Measurements from ENCODE around the gene SDCBP2. TPM values are rescaled to one million over a fixed set of nuclear protein-coding genes. Genes with fewer than 3 reads are reported as not detected.

Gene SDCBP2
- total and polyA plus RNA-seq, 2 of the 13 experiments (the other 11 are each of a cell fraction or from before 2014, with no cell fraction given) = 1.2 to 2.4 TPM

DNA sequence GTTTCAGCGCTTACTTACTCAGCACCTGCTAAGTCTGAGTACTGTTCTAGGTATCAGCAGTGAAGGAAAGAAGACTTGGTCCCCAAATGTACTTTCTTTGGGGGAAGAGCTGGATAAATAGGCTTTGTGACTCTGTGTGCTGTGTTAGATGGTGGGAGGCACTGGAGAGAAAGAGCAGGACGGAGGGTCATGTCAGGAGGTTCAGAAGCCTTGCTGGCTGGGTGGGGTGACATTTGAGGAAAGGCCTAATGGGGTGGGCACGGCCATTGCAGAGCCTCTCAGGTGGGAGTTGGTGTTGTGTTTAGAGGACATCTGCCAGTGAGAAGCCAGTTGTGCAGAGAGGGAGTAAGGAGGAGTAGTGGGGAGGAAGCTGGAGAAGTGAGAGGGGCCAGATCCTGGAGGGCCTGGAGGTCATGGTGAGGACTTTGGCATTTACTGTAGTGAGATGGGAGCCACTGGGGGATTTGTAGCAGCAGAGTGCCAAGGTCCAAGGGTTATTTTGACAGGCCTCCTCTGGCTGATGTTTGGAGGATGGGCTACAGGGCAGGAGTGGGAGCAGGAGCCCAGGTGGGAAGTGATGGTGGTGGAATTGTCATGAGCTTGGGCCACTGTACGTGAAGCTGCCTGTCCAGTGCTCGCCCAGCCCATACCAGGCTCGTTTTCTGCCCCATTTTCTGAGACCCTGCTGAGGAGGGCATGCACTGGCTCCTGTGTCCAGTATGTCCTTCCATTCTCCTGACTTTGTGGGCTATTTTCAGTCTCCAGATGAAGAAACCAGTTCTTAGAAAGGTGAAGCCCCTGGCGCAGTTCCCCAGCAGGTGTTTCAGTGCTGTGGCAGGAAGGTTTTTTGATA, 886 bp downstream of the SDCBP2 start (continued):
- peak; percentile 47; the same call in 1 of the 2 replicates for TF ChIP-seq ZFP36L1 (CRISPR knock-in tag; IDR thresholded peaks at IDR 0.05)
- TF ChIP-seq, protein P1, sequence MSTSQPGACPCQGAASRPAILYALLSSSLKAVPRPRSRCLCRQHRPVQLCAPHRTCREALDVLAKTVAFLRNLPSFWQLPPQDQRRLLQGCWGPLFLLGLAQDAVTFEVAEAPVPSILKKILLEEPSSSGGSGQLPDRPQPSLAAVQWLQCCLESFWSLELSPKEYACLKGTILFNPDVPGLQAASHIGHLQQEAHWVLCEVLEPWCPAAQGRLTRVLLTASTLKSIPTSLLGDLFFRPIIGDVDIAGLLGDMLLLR (CRISPR knock-in tag; IDR thresholded peaks at IDR 0.05) = peak; percentile 77
- TF ChIP-seq FOXJ3 (CRISPR knock-in tag; IDR thresholded peaks at IDR 0.05; ENCODE audit: borderline replicate concordance) = no peak
- TF ChIP-seq, protein P2, sequence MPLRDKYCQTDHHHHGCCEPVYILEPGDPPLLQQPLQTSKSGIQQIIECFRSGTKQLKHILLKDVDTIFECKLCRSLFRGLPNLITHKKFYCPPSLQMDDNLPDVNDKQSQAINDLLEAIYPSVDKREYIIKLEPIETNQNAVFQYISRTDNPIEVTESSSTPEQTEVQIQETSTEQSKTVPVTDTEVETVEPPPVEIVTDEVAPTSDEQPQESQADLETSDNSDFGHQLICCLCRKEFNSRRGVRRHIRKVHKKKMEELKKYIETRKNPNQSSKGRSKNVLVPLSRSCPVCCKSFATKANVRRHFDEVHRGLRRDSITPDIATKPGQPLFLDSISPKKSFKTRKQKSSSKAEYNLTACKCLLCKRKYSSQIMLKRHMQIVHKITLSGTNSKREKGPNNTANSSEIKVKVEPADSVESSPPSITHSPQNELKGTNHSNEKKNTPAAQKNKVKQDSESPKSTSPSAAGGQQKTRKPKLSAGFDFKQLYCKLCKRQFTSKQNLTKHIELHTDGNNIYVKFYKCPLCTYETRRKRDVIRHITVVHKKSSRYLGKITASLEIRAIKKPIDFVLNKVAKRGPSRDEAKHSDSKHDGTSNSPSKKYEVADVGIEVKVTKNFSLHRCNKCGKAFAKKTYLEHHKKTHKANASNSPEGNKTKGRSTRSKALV (CRISPR knock-in tag; IDR thresholded peaks at IDR 0.05) = no peak
- TF ChIP-seq ZNF781 (CRISPR knock-in tag; IDR thresholded peaks at IDR 0.05; ENCODE audit: borderline replicate concordance, not compliant biosample characterization) = peak; percentile 33
- TF ChIP-seq, protein P3, sequence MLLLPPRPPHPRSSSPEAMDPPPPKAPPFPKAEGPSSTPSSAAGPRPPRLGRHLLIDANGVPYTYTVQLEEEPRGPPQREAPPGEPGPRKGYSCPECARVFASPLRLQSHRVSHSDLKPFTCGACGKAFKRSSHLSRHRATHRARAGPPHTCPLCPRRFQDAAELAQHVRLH (CRISPR knock-in tag; IDR thresholded peaks at IDR 0.05; ENCODE audit: borderline replicate concordance, low read depth) = peak; percentile 80; the same call in 1 of the 2 replicates
- peak; percentile 81 for TF ChIP-seq PPARG (CRISPR knock-in tag; conservative IDR thresholded peaks at IDR 0.05)
- TF ChIP-seq RBFOX2 (IDR thresholded peaks at IDR 0.05; ENCODE audit: low read depth, low read length) = peak; percentile 32; the same call in 1 of the 2 replicates
- TF ChIP-seq TCF12 (IDR thresholded peaks at IDR 0.05) = no peak
- 0 out of 2 replicates have a peak, but pooled peaks have one; percentile 65 for TF ChIP-seq TCF12 (CRISPR knock-in tag; IDR thresholded peaks at IDR 0.05)
- TF ChIP-seq, protein P4, sequence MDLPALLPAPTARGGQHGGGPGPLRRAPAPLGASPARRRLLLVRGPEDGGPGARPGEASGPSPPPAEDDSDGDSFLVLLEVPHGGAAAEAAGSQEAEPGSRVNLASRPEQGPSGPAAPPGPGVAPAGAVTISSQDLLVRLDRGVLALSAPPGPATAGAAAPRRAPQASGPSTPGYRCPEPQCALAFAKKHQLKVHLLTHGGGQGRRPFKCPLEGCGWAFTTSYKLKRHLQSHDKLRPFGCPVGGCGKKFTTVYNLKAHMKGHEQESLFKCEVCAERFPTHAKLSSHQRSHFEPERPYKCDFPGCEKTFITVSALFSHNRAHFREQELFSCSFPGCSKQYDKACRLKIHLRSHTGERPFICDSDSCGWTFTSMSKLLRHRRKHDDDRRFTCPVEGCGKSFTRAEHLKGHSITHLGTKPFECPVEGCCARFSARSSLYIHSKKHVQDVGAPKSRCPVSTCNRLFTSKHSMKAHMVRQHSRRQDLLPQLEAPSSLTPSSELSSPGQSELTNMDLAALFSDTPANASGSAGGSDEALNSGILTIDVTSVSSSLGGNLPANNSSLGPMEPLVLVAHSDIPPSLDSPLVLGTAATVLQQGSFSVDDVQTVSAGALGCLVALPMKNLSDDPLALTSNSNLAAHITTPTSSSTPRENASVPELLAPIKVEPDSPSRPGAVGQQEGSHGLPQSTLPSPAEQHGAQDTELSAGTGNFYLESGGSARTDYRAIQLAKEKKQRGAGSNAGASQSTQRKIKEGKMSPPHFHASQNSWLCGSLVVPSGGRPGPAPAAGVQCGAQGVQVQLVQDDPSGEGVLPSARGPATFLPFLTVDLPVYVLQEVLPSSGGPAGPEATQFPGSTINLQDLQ (CRISPR knock-in tag; IDR thresholded peaks at IDR 0.05) = no peak
- TF ChIP-seq ZNF570 (CRISPR knock-in tag; IDR thresholded peaks at IDR 0.05; ENCODE audit: borderline replicate concordance) = 0 out of 2 replicates have a peak, but pooled peaks have one; percentile 24
- no peak; the same call in 1 of the 2 replicates for TF ChIP-seq ZFP90 (CRISPR knock-in tag; IDR thresholded peaks at IDR 0.05; ENCODE audit: borderline replicate concordance)
- TF ChIP-seq SP4 (CRISPR knock-in tag; IDR thresholded peaks at IDR 0.05) = no peak
- 0 out of 2 replicates have a peak, but pooled peaks have one; percentile 28 for TF ChIP-seq TOE1 (CRISPR knock-in tag; IDR thresholded peaks at IDR 0.05)
- TF ChIP-seq GABPB1 (CRISPR knock-in tag; IDR thresholded peaks at IDR 0.05) = peak; percentile 25
- TF ChIP-seq NR2C2 (CRISPR knock-in tag; IDR thresholded peaks at IDR 0.05; ENCODE audit: borderline replicate concordance) = peak; percentile 87
- TF ChIP-seq ZMYM4 (CRISPR knock-in tag; IDR thresholded peaks at IDR 0.05) = peak; percentile 80
- TF ChIP-seq, protein P5, sequence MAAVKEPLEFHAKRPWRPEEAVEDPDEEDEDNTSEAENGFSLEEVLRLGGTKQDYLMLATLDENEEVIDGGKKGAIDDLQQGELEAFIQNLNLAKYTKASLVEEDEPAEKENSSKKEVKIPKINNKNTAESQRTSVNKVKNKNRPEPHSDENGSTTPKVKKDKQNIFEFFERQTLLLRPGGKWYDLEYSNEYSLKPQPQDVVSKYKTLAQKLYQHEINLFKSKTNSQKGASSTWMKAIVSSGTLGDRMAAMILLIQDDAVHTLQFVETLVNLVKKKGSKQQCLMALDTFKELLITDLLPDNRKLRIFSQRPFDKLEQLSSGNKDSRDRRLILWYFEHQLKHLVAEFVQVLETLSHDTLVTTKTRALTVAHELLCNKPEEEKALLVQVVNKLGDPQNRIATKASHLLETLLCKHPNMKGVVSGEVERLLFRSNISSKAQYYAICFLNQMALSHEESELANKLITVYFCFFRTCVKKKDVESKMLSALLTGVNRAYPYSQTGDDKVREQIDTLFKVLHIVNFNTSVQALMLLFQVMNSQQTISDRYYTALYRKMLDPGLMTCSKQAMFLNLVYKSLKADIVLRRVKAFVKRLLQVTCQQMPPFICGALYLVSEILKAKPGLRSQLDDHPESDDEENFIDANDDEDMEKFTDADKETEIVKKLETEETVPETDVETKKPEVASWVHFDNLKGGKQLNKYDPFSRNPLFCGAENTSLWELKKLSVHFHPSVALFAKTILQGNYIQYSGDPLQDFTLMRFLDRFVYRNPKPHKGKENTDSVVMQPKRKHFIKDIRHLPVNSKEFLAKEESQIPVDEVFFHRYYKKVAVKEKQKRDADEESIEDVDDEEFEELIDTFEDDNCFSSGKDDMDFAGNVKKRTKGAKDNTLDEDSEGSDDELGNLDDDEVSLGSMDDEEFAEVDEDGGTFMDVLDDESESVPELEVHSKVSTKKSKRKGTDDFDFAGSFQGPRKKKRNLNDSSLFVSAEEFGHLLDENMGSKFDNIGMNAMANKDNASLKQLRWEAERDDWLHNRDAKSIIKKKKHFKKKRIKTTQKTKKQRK (IDR thresholded peaks at IDR 0.05; ENCODE audit: low read length) = no peak
